Measurements from ENCODE around the gene TTC7B. TPM values are rescaled to one million over a fixed set of nuclear protein-coding genes. Genes with fewer than 3 reads are reported as not detected.

Gene TTC7B
- total and polyA plus RNA-seq, 10 of the 15 experiments (the other 5 are each of a cell fraction or from before 2014, with no cell fraction given), result under 0.01 to 1.1 (median 0.26) TPM; not detected in 2

GRCh38 chr14:90720832-90721231 is 95.4 kb downstream of the TTC7B start:
- no peak for TF ChIP-seq ATF7 (IDR thresholded peaks at IDR 0.05; ENCODE audit: low read depth)
- no peak for TF ChIP-seq NFXL1 (IDR thresholded peaks at IDR 0.05; ENCODE audit: borderline replicate concordance)
- no peak for TF ChIP-seq MAX (IDR thresholded peaks at IDR 0.05; ENCODE audit: low read depth, low read length)
- no peak for TF ChIP-seq ZNF384 (IDR thresholded peaks at IDR 0.05; ENCODE audit: borderline replicate concordance, low read depth, low read length)
- TF ChIP-seq IKZF1 (conservative IDR thresholded peaks at IDR 0.05), result no peak
- no peak for TF ChIP-seq BCL11A (IDR thresholded peaks at IDR 0.05; ENCODE audit: low read depth, low read length)
- DNase-seq (ENCODE audit: low read depth, low spot score) (no peak), FAIRE-seq (no peak), ATAC-seq (no peak)
- H3K9me3 ChIP-seq (replicated peaks; ENCODE audit: control insufficient read depth, insufficient read depth, low read length), result no peaks in the 10 kb centered on the region
- H3K9ac ChIP-seq (ENCODE audit: control insufficient read depth, insufficient read depth, low read length), result no peak overlapping the region
- no peaks in the 10 kb centered on the region for H3K36me3 ChIP-seq (ENCODE audit: control insufficient read depth in 2 of 2, insufficient read depth in 2 of 2, low read length in 1 of 2)
- intact Hi-C loops (cut with micrococcal nuclease; ENCODE audit: unreplicated experiment) (no loop called here), in situ Hi-C loops (cut with MboI) (no loop called here)
- no peak overlapping the region for H2AFZ ChIP-seq (ENCODE audit: control insufficient read depth, low read depth, low read length)
- no peak overlapping the region for H3K4me2 ChIP-seq (ENCODE audit: control insufficient read depth, insufficient read depth)
- no peaks in the 10 kb centered on the region for H3K79me2 ChIP-seq (ENCODE audit: control insufficient read depth, insufficient read depth, low read length)
- ChIA-PET RAD21 (ENCODE audit: unreplicated experiment) (no interaction called here), CTCF (no interaction called here), POLR2A (no interaction called here), SMC1A (ENCODE audit: uncharacterized antibody, unreplicated experiment) (no interaction called here)
- WGBS (ENCODE audit: insufficient coverage, insufficient replicate concordance, low lambda C conversion rate, missing lambda C conversion rate), result 15% methylated on average over 5 of the region's 5 CpGs
- H3K4me3 ChIP-seq, result no peak overlapping the region
- H3K27me3 ChIP-seq (replicated peaks in 1 of 2; ENCODE audit: control insufficient read depth in 2 of 2, insufficient read depth in 2 of 2, low read length in 1 of 2), result no peaks in the 10 kb centered on the region; a peak in 1 of 4 replicates
- no TSS peak for BruUV-seq (replicated peaks)
- H3K27ac ChIP-seq (ENCODE audit: control insufficient read depth, insufficient read depth), result no peak overlapping the region
- no peaks in the 10 kb centered on the region for H4K20me1 ChIP-seq (ENCODE audit: control insufficient read depth, insufficient read depth)
- no peaks in the 10 kb centered on the region for H3K4me1 ChIP-seq (ENCODE audit: control insufficient read depth, insufficient read depth, low read length)

- POLR2A ChIA-PET, result interaction anchor here (1.1 kb wide), 1 partner anchor 28 kb away, joined by 4 read pairs; no protein-coding TSS in a partner anchor
- no peaks in the 10 kb centered on the region for H3K4me1 ChIP-seq (ENCODE audit: control insufficient read depth, insufficient read depth, low read length)
- no peaks in the 10 kb centered on the region for H3K36me3 ChIP-seq (ENCODE audit: control insufficient read depth in 2 of 2, insufficient read depth in 2 of 2, low read length in 1 of 2)
- no peak overlapping the region for H2AFZ ChIP-seq (ENCODE audit: control insufficient read depth, low read depth, low read length)
- in situ Hi-C loops (cut with MboI) (no loop called here), intact Hi-C loops (cut with micrococcal nuclease; ENCODE audit: unreplicated experiment) (no loop called here)
- H4K20me1 ChIP-seq (ENCODE audit: control insufficient read depth, insufficient read depth), result no peaks in the 10 kb centered on the region
- RAD21 ChIA-PET (ENCODE audit: unreplicated experiment), result no interaction called here
- H3K4me2 ChIP-seq (ENCODE audit: control insufficient read depth, insufficient read depth), result no peak overlapping the region
- CTCF ChIA-PET, result interaction anchor here (0.6 kb wide), 1 partner anchor 147 kb away, joined by 3 read pairs; no protein-coding TSS in a partner anchor
- FAIRE-seq (no peak), DNase-seq (ENCODE audit: low read depth, low spot score) (no peak), ATAC-seq (no peak)
- SMC1A ChIA-PET (ENCODE audit: uncharacterized antibody, unreplicated experiment), result no interaction called here
- BruUV-seq (replicated peaks), result no TSS peak
- H3K27ac ChIP-seq (ENCODE audit: control insufficient read depth, insufficient read depth), result no peak overlapping the region
- 43% methylated on average over 7 of the region's 7 CpGs for WGBS (ENCODE audit: insufficient coverage, insufficient replicate concordance, low lambda C conversion rate, missing lambda C conversion rate)
- no peaks in the 10 kb centered on the region for H3K79me2 ChIP-seq (ENCODE audit: control insufficient read depth, insufficient read depth, low read length)
- TF ChIP-seq CHD4 (IDR thresholded peaks at IDR 0.05) (no peak), WRNIP1 (IDR thresholded peaks at IDR 0.05; ENCODE audit: borderline replicate concordance, low read depth, low read length) (no peak), PBX3 (IDR thresholded peaks at IDR 0.05; ENCODE audit: insufficient replicate concordance, low read depth, low read length) (no peak), BCL3 (IDR thresholded peaks at IDR 0.05; ENCODE audit: borderline replicate concordance, insufficient read depth, low read depth, low read length, poor library complexity, severe bottlenecking) (no peak), ZZZ3 (IDR thresholded peaks at IDR 0.05; ENCODE audit: control insufficient read depth, insufficient read length, low read depth) (no peak), BCLAF1 (IDR thresholded peaks at IDR 0.05) (no peak)
- no peaks in the 10 kb centered on the region for H3K9me3 ChIP-seq (replicated peaks; ENCODE audit: control insufficient read depth, insufficient read depth, low read length)
- no peaks in the 10 kb centered on the region; a peak in 1 of 4 replicates for H3K27me3 ChIP-seq (replicated peaks in 1 of 2; ENCODE audit: control insufficient read depth in 2 of 2, insufficient read depth in 2 of 2, low read length in 1 of 2)
- no peak overlapping the region for H3K4me3 ChIP-seq
- H3K9ac ChIP-seq (ENCODE audit: control insufficient read depth, insufficient read depth, low read length), result no peak overlapping the region
These were observed 95.9 kb downstream of the TTC7B start for GRCh38 chr14:90720336-90720735.
